ENCODE measurements around the gene TBCK. TPM values are rescaled to one million over a fixed set of nuclear protein-coding genes. Genes with fewer than 3 reads are reported as not detected.

The TBCK gene
- total RNA-seq, 1 experiment from 2014 or later, result 28.6 TPM

DNA sequence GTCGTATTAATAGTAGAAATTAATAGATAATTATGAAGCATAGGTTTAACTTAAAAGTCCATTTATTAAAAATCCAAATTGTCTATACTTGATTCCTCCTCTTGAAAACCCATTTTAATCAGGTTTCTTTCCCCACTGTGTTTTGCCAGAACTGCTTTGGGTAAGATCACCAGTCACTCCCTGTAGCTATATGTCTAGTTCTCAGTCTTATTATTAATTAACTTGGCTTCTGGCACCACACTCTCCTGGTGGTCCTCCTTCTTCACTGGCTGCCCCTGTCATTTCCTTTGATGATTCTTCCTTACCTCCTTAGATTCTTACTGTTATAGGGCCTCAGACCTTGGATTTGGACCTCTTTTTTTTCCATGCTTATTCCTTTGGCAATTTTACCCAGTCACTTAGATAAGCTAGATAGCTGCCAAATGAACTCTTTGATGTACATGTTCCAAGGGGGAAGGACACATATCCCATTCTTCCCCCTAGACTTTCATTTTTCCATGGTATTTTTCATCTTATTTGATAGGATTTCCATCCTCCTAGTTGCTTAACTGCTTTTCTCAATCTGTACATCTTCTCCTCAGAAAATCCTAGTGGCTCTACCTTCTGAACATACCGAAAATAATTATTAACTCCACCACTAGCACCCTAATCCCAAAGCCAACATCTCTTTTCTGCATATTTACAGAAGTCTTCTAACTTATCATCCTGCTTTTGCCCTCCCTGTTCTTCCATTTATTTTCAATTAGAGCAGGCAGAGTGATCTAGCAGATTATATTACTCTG lies 28.0 kb upstream of the TBCK start (continued):
- TF ChIP-seq NFATC4 (CRISPR knock-in tag; IDR thresholded peaks at IDR 0.05), result no peak
- TF ChIP-seq ZNF416 (CRISPR knock-in tag; IDR thresholded peaks at IDR 0.05), result no peak
- TF ChIP-seq FOXJ3 (CRISPR knock-in tag; IDR thresholded peaks at IDR 0.05; ENCODE audit: borderline replicate concordance), result no peak
- TF ChIP-seq, protein P1, sequence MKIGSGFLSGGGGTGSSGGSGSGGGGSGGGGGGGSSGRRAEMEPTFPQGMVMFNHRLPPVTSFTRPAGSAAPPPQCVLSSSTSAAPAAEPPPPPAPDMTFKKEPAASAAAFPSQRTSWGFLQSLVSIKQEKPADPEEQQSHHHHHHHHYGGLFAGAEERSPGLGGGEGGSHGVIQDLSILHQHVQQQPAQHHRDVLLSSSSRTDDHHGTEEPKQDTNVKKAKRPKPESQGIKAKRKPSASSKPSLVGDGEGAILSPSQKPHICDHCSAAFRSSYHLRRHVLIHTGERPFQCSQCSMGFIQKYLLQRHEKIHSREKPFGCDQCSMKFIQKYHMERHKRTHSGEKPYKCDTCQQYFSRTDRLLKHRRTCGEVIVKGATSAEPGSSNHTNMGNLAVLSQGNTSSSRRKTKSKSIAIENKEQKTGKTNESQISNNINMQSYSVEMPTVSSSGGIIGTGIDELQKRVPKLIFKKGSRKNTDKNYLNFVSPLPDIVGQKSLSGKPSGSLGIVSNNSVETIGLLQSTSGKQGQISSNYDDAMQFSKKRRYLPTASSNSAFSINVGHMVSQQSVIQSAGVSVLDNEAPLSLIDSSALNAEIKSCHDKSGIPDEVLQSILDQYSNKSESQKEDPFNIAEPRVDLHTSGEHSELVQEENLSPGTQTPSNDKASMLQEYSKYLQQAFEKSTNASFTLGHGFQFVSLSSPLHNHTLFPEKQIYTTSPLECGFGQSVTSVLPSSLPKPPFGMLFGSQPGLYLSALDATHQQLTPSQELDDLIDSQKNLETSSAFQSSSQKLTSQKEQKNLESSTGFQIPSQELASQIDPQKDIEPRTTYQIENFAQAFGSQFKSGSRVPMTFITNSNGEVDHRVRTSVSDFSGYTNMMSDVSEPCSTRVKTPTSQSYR (CRISPR knock-in tag; IDR thresholded peaks at IDR 0.05), result no peak
- no peak for TF ChIP-seq SMAD3 (CRISPR knock-in tag; IDR thresholded peaks at IDR 0.05; ENCODE audit: borderline replicate concordance)
- no peak for TF ChIP-seq PRRX2 (CRISPR knock-in tag; IDR thresholded peaks at IDR 0.05)
- no peak for TF ChIP-seq GABPB1 (CRISPR knock-in tag; IDR thresholded peaks at IDR 0.05)

DNA sequence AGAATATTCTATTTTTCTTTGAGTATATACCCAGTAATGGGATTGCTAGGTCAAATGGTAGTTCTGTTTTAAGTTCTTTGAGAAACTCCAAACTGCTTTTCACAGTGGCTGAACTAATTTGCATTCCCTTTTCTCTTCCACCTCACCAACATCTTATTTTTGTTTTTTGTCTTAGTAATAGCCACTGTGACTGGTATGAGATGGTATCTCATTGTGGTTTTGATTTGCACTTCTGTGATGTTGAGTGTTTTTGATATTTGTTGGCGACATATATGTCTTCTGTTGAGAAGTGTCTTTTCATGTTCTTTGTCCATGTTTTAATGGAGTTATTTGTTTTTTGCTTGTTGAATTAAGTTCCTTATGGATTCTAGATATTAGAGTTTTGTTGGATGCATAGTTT lies 24.8 kb upstream of the TBCK start:
- Mint-ChIP-seq H3K36me3 (peaks cover 41% of the 10 kb centered on the region), H3K27me3 (ENCODE audit: low read depth) (no peaks in the 10 kb centered on the region), H3K4me3 (no peak overlapping the region), H3K27ac (no peak overlapping the region), H3K9me3 (peaks cover 16% of the 10 kb centered on the region), H3K4me1 (peaks cover 7% of the 10 kb centered on the region)
- ChIA-PET CTCF (no interaction called here), POLR2A (no interaction called here)
- DNase-seq (ENCODE audit: low spot score), result no peak
- ATAC-seq, result no peak
- TF ChIP-seq ZBTB21 (CRISPR knock-in tag; IDR thresholded peaks at IDR 0.05; ENCODE audit: borderline replicate concordance), result no peak
- TF ChIP-seq, protein P2, sequence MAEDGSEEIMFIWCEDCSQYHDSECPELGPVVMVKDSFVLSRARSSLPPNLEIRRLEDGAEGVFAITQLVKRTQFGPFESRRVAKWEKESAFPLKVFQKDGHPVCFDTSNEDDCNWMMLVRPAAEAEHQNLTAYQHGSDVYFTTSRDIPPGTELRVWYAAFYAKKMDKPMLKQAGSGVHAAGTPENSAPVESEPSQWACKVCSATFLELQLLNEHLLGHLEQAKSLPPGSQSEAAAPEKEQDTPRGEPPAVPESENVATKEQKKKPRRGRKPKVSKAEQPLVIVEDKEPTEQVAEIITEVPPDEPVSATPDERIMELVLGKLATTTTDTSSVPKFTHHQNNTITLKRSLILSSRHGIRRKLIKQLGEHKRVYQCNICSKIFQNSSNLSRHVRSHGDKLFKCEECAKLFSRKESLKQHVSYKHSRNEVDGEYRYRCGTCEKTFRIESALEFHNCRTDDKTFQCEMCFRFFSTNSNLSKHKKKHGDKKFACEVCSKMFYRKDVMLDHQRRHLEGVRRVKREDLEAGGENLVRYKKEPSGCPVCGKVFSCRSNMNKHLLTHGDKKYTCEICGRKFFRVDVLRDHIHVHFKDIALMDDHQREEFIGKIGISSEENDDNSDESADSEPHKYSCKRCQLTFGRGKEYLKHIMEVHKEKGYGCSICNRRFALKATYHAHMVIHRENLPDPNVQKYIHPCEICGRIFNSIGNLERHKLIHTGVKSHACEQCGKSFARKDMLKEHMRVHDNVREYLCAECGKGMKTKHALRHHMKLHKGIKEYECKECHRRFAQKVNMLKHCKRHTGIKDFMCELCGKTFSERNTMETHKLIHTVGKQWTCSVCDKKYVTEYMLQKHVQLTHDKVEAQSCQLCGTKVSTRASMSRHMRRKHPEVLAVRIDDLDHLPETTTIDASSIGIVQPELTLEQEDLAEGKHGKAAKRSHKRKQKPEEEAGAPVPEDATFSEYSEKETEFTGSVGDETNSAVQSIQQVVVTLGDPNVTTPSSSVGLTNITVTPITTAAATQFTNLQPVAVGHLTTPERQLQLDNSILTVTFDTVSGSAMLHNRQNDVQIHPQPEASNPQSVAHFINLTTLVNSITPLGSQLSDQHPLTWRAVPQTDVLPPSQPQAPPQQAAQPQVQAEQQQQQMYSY (CRISPR knock-in tag; IDR thresholded peaks at IDR 0.05), result no peak
- no peak for TF ChIP-seq GRHL2 (CRISPR knock-in tag; IDR thresholded peaks at IDR 0.05; ENCODE audit: insufficient replicate concordance, severe bottlenecking)
- TF ChIP-seq, protein P3, sequence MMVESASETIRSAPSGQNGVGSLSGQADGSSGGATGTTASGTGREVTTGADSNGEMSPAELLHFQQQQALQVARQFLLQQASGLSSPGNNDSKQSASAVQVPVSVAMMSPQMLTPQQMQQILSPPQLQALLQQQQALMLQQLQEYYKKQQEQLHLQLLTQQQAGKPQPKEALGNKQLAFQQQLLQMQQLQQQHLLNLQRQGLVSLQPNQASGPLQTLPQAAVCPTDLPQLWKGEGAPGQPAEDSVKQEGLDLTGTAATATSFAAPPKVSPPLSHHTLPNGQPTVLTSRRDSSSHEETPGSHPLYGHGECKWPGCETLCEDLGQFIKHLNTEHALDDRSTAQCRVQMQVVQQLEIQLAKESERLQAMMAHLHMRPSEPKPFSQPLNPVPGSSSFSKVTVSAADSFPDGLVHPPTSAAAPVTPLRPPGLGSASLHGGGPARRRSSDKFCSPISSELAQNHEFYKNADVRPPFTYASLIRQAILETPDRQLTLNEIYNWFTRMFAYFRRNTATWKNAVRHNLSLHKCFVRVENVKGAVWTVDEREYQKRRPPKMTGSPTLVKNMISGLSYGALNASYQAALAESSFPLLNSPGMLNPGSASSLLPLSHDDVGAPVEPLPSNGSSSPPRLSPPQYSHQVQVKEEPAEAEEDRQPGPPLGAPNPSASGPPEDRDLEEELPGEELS (CRISPR knock-in tag; IDR thresholded peaks at IDR 0.05), result no peak
- TF ChIP-seq, protein P4, sequence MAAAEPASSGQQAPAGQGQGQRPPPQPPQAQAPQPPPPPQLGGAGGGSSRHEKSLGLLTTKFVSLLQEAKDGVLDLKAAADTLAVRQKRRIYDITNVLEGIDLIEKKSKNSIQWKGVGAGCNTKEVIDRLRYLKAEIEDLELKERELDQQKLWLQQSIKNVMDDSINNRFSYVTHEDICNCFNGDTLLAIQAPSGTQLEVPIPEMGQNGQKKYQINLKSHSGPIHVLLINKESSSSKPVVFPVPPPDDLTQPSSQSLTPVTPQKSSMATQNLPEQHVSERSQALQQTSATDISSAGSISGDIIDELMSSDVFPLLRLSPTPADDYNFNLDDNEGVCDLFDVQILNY (CRISPR knock-in tag; IDR thresholded peaks at IDR 0.05), result no peak

DNA sequence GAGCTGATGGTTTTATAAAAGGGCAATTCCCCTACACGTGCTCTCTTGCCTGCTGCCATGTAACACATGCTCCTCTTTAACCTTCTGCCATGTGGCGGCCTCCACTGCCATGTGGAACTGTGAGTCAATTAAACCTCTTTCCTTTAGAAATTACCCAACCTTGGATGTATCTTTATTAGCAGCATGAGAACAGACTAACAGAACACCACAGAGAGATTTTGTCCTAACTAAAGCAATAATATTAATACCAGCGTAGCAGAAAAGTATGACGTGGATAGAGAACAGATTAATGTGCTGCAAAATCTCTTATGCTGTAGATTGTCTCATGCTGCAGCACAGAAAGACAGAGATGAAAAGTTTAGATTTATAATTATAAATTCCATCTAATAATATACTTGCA lies 23.4 kb upstream of the TBCK start:
- no peak for ATAC-seq
- H3K27me3 Mint-ChIP-seq (ENCODE audit: low read depth), result no peaks in the 10 kb centered on the region
- peaks cover 16% of the 10 kb centered on the region for H3K9me3 Mint-ChIP-seq
- H3K4me1 Mint-ChIP-seq, result peaks cover 5% of the 10 kb centered on the region
- no peak overlapping the region for H3K4me3 Mint-ChIP-seq
- H3K36me3 Mint-ChIP-seq, result peaks cover 50% of the 10 kb centered on the region
- no peak for DNase-seq (ENCODE audit: low spot score)
- H3K27ac Mint-ChIP-seq, result no peak overlapping the region
- POLR2A ChIA-PET, result no interaction called here
- CTCF ChIA-PET, result no interaction called here
- TF ChIP-seq, protein P3 (CRISPR knock-in tag; IDR thresholded peaks at IDR 0.05), result no peak
- no peak for TF ChIP-seq ZNF396 (CRISPR knock-in tag; IDR thresholded peaks at IDR 0.05; ENCODE audit: borderline replicate concordance)
- TF ChIP-seq, protein P5, sequence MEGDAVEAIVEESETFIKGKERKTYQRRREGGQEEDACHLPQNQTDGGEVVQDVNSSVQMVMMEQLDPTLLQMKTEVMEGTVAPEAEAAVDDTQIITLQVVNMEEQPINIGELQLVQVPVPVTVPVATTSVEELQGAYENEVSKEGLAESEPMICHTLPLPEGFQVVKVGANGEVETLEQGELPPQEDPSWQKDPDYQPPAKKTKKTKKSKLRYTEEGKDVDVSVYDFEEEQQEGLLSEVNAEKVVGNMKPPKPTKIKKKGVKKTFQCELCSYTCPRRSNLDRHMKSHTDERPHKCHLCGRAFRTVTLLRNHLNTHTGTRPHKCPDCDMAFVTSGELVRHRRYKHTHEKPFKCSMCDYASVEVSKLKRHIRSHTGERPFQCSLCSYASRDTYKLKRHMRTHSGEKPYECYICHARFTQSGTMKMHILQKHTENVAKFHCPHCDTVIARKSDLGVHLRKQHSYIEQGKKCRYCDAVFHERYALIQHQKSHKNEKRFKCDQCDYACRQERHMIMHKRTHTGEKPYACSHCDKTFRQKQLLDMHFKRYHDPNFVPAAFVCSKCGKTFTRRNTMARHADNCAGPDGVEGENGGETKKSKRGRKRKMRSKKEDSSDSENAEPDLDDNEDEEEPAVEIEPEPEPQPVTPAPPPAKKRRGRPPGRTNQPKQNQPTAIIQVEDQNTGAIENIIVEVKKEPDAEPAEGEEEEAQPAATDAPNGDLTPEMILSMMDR (IDR thresholded peaks at IDR 0.05), result no peak
- no peak for TF ChIP-seq GABPB1 (CRISPR knock-in tag; IDR thresholded peaks at IDR 0.05)
- TF ChIP-seq, protein P6, sequence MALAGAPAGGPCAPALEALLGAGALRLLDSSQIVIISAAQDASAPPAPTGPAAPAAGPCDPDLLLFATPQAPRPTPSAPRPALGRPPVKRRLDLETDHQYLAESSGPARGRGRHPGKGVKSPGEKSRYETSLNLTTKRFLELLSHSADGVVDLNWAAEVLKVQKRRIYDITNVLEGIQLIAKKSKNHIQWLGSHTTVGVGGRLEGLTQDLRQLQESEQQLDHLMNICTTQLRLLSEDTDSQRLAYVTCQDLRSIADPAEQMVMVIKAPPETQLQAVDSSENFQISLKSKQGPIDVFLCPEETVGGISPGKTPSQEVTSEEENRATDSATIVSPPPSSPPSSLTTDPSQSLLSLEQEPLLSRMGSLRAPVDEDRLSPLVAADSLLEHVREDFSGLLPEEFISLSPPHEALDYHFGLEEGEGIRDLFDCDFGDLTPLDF (CRISPR knock-in tag; IDR thresholded peaks at IDR 0.05), result no peak
- no peak for TF ChIP-seq ZNF121 (CRISPR knock-in tag; IDR thresholded peaks at IDR 0.05)
- TF ChIP-seq JAZF1 (CRISPR knock-in tag; IDR thresholded peaks at IDR 0.05), result no peak

All from WTC11 (cell line).